ENCODE measurements around the gene ARHGAP36.

DNA sequence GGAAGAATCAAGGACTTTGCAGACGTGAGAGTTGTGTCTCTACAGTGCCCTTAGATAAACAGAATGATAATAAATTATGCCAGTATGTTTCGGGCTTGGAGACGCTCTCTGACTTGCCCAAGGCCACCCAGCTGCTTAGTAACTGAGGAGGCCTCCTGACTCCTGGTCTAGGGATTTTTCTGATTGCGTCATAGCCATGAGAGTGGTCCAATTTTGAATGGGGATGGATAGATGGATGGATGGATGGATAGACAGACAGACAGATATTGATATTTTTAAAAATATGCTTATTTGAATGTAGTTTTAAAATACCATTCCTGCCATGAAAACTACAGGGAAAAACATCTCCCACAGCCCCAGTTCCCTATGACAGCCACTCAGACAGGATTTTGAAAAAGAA lies 15.5 kb downstream of the ARHGAP36 start:
- TF ChIP-seq POLR2AphosphoS5 (IDR thresholded peaks at IDR 0.05; ENCODE audit: borderline replicate concordance, low read depth, low read length) (no peak), EZH2 (IDR thresholded peaks at IDR 0.05) (no peak), FOXP2 (optimal IDR thresholded peaks at IDR 0.05; ENCODE audit: control extremely low read depth, extremely low read length, insufficient read depth) (no peak)

Measured in SK-N-MC (cell line).